ENCODE data around the gene C16orf96.
"Not testable (repeated sequence)": the region's sequence is repeated elsewhere in the genome, so short reads cannot be mapped to it uniquely, and the experiment has no call there.

The C16orf96 gene

DNA sequence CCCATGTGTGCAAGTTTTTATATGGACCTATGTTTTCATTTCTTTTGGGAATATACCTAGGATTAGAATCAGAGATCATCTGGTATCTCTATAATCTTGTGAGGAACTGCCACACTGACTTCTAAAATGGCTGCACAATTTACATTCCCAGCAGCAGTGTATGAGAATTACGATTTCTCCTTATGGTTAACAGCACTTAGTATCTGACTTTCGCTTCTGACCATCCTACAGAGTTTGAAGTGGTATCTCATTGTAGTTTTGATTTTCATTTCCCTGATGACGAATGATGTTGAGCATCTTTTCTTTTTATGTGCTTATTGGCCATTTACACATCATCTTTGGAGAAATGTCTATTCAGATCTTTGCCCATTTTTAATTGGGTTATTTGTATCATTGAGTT, 10.0 kb downstream of the C16orf96 start:
- no peak for DNase-seq

DNA sequence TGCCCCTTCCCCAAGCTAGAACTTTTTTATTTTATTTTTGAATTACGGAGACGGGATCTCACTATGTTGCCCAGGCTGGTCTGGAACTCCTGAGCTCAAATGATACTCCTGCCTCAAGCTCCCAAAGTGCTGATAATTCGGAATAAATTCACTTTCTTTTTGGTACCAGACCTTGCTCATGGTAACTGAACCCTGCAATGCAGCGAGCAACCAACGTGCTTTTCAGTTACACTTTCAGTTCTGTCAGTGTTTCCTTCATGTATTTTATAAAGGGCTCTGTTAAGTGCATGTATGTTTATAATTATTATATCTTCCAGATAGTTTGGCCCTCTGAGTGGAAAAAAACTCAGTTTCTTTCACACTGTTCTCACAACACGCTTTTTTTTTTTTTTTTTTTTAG, 13.9 kb downstream of the C16orf96 start:
- DNase-seq: no peak

DNA sequence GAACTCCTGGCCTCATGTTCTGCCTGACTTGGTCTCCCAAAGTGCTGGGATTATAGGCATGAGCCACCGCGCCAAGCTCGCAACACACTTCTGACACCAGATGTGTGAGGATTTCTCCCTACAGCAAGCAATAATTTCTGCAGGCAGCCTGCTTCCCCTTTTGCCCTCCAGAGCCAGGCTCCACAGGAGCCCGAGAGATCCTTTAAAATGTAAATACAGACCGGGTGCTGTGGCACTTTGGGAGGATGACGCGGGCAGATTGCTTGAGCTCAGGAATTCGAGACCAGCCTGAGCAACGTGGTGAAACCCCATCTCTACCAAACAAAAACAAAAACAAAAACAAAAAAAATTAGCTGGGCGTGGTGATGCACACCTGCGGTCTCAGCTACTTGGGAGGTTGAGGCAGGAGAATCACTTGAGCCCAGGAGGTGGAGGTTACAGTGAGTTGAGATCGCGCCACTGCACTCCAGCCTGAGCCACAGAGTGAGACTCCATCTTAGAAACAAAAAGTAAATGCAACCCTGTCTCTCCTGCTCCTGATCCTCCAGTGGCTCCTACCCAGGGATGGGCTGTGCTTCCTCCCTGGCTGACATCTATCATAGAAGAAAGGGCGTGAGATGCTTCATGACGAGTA, 14.7 kb downstream of the C16orf96 start:
- no peak for DNase-seq

DNA sequence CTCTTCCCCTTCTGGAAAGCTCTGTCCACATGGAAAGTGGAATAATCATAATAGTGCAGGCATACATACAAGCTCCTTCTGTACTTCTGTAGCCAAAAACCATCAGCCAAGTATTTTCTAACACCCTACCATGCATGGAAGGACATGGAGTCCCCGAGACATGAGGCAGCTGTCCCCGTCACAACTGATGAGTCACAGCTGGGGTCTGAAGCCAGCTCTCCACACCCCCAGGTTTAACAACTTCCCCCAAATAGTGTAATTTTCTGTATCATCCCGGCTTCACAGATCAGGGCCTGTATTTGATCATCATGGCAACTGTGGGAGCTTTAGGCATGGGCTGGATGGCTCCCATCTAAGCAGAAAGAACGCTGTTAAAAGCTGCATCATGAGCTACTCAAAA, 16.6 kb downstream of the C16orf96 start:
- DNase-seq: no peak

DNA sequence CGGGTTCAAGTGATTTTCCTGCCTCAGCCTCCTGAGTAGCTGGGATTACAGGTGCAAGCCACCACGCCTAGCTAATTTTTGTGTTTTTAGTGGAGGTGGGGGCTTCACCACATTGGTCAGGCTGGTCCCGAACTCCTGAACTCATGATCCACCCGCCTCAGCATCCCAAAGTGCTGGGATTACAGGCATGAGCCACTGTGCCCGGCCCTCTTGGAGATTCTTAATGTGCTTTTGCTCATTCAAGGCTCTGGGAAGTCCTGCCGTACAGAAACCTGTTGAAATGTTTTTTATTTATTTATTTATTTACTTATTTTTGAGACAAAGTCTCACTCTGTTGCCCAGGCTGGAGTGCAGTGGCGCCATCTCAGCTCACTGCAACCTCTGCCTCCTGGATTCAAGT, 17.8 kb downstream of the C16orf96 start:
- DNase-seq: not testable (repeated sequence)

DNA sequence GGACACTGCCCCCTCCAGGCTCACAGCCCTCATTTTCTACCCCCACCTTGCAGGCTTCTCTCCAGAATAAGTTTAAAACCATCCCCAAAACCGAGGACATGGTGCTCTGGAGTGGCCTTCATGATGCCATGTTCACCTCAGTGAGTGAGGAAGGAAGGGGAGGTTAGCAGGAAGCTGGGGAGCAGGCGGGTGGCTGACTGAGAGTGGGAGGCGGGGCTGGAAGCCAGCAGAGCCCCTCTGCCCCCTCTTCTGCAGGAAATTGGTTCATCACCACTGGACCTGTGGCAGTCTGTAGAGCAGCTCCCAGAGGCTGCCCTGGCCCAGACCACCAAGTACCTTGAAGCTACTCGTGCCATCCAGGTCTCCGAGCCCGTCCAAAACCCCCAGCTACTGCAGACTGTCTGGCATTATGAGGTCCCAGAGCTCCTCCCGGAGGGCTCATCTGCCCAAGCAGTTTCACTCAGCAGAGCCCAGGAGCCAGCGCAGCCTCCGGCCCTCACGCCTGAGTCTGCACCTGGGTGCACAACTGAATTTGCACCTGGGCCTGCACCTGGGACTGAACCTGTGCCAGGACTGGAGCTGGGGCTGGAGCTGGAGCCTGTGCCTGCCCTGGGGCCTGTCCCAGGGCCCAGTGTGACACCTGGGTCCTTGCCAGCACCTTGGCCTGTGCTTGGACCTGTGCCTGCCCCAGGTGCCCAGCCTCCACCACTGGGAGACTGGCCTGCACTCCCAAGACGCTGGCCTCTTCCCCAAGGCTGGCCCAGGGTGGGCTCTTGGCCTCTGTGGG, 19.0 kb downstream of the C16orf96 start:
- no peak for DNase-seq

DNA sequence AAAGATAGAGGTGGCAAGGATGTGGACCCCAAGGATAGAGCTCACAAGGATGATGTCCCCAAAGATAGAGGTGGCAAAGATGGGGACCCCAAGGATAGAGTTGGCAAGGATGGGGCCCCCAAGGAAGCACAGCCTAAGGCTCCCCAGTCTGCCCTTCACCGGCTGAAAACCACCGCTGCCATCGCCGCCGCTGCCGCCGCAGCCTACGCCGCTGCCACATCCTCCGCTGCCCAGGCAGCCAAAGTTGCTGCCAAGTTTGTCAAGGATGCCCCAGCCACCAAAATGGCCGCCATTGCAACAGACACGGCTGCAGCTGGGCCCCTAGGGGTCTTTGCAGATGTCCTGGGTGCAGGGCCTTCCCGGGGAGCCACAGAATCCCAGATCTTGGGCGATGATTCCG, 19.9 kb downstream of the C16orf96 start:
- no peak for DNase-seq

DNA sequence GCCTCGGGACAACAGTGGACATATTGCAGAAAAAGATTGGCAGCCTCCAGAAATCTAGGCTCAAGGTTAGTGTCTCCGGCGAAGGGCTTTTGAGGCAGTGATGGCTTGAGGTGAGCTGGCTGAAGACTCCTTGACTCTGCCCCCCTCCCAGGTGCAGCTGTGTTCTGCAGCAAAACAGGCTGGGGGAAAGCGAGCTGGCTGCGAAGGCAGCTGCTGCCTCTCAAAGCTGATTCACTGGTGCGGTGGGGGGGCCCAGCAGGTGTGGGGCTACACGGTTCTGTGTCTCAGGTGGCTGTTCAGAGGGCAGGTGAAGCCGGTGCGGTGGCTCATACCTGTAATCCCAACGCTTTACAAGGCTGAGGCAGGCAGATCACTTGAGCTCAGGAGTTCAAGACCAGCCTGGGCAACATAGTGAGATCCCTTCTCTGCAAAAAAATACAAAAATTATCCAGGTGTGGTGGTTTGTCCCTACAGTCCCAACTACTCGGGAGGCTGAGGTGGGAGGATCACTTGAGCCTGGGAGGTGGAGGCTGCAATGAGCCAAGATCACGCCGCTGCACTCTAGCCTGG, 22.9 kb downstream of the C16orf96 start:
- DNase-seq: no peak

DNA sequence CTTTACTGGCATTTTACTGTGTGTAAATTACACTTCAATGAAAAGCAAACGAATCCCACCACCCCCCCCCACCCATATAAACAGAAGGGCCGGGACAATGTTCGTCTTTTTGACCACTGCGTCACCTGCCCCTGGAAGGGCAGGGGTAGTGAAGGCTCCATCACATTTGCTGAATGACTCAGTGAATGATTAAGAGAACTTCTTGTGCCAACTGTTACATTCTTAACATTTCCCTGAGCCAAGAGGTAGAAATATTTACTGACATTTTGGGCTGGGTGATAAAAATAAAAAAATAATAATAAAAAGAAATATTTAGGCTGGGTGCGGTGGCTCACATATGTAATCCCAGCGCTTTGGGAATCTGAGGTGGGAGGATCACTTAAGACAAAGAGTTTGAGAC, 24.1 kb downstream of the C16orf96 start:
- no peak for DNase-seq

DNA sequence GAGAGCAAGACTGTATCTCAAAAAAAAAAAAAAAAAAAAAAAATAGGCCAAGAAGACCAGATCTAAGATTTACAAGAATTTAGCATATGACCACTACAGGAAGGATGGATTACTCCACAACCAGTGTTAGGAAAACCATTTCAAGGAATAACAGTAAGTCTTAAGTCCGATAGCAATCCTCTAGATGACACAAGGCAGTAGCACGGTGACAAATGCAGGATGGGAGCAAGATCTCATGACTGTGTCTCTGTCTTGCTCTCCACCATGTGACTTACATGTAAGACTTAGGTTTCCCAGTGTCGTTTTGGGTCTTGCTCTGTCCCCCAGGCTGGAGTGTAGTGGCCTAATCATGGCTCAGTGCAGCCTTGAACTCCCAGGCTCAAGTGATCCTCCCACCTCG, 27.8 kb downstream of the C16orf96 start:
- no peak for DNase-seq

DNA sequence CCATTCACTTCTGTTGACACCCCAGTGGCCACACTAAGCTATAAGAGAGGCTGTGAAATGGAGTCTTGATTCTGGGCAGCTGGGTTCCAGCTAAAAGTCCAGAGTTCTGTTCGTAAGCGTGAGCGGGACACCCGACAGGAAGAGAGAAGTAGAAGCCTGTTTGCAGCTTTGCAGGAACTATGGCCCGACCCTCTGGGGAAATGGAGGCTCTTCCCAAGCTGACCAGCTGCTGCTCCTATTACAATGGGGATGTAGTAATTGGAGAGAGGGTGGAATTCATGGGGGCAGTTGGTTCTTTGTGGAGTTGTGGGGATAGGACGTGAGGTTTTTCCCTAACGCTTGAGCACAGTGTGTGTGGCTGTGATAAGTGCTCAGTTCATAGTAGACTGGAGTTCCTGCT, 30.2 kb downstream of the C16orf96 start:
- DNase-seq: no peak

DNA sequence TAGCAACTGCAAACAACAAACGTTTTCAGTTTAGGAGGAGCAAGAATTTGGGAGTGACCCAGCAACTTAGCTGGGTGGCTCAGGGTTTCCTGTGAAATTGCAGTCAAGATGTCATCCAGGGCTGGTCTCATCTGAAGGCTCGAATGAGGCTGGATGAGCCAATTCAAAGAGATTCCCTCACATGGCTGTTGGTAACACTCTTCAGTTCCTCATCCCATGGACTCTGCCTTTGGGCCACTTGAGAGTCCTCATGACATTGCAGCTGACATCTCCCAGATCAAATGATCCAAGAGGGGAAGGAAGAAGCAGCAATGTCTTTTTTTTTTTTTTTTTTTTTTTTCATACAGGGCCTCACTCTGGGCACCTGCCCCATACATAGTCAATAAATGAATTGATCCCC, 32.2 kb downstream of the C16orf96 start:
- DNase-seq: no peak

DNA sequence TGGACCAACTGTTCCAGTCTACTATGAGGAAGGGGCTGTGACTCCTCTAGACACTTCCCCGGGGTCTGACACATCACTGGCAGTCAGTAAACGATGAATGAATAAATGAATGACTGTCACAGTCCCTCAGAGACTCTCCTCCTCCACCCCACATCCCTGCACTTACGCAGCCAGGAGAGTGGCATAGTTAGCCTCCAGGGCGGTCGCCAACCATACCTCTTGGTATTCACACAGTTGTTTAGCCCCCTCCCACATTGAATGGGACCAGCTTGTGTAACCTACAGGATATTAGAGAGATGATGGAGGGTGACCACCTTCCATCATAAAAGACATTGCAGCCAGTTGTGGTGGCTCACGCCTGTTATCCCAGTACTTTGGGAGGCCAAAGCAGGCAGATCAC, 32.8 kb downstream of the C16orf96 start:
- no peak for DNase-seq

DNA sequence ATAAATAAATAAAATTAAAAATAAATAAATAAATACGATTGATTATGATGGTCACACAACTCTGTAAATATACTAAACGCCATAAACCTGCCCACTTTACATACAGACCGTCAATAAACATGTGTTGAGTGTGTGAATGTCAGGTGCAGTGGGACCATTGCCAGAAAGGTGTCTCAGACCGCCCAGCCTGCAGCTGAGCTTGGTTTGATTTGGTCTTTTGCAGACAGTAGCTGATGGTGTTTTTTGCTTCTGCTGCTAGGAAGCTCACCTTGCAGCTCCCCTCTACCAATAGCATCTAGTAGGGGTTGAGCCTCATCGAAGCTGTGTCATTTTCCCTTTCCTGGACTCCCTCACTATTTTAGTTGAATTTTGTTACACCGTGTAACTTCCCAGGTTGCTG, 35.1 kb downstream of the C16orf96 start:
- no peak for DNase-seq

DNA sequence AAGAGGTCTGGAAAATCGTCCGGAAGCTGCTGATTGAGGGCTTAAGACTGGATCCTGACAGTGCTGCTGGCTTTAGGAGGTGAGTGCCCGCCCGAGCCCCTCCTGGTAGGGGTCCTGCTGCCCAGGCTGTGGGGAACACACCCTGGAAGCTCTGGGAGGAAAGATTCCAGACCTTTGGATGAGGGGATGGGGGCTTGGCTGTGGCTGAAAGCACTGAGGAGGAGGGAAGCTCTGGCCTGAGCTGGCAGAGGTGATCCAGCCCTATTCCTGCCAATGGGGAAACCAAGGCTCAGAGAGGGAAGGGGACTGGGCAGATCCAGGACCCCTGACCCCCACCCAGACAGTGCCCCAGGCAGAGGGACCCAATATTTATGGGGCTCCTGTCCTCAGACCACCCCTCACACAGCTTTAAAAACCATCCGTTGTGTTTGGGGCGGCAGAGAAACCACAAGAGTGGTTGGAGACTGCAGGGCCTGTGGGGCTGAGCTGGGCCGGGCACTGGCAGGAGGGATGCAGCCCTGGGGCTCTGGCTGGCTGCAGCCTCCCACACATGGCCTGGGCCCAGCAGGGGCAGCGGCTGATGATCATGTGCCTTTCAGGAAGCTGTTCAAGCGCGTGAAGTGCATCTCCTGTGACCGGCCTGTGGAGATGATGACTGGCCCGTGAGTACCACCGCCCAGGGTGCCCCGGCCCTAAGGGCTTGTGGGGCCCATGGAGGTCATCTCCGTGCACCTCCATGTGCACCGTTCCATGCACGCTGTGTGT, 35.7 kb downstream of the C16orf96 start:
- DNase-seq: no peak

DNA sequence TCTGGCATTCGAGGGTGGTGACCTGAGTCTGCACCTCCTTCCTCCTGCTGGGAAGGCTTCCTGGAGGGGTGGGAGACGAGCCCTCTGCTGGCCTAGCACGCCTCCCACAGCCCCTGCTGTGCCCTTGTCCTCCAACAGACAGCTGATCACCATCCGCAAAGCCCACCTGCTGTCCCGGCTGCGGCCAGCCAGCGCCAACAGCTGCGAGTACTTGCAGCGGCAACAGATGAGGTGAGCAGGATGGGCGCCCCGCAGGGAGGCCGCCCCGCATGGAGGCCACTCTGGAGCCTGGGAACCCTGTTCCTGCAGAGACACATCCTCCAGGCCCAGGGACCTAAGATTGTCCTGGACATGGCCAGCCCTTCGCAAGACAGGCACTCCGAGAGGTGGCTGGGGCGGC, 36.9 kb downstream of the C16orf96 start:
- DNase-seq: no peak

DNA sequence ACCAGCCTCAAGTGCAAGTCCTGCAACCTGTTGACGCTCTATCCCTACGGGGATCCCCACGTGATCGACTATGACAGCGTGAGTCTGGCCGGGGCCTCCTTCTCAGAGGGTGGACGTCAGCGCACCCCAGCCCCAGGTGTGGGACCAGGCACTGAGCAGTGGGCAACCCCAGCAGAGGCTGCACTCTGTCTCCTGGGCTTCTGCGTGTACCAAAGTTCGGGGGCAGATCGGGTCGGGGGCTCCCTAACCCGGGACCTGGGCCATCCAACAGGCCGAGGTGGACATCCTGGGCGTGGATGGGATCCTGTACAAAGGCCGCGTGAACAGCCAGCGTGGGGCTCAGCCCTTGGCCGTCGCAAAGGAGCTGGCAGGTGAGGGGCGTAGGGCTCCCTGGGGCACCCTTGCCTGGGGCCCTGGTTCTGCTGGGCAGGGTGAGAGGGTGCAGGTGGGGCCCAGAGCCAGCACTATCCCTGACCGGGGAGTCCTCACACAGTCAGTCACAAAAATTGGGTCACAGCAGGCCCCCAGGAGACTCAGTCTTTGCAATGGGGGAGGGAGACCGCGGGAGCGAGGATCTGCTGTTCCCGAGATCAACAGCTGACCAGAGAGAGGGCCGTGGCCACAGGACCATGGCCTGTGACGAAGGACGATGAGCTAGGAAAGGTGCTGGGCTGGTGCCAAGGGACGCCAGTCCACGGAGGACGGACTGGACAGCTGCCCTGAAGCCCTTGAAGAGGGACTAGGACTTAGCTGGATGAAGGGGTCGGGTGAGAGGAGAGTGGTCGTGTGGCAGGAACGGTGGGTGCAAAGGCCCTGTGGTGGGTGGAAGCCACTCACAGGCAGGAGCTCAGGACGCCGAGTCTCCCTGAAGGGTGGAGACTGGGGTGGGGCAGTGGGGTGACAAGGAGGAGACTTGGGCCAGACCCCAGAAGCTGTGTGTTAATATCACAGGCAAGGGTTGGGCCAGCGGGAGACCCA, 38.6 kb downstream of the C16orf96 start:
- DNase-seq: no peak

DNA sequence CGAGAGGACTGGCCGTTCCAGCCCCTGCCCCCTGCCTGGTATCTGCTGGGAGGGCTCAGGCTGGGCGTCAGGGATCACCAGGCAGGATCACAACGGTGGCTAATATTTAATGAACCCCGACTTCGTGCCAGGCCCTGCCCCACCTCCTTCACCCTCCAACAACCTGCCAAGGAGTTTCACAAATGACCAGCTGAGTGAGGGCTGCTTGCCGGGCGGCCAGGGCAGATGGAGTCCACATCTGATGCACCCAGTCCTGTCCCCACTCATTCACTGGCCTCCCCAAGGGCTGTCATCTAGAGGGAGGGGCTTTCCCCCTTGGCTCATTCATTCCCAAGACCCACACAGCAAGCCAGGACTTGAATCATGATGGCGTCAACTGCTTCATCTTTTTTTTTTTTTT, 41.0 kb downstream of the C16orf96 start:
- DNase-seq: peak in 1 of 2 experiments; percentile 45

DNA sequence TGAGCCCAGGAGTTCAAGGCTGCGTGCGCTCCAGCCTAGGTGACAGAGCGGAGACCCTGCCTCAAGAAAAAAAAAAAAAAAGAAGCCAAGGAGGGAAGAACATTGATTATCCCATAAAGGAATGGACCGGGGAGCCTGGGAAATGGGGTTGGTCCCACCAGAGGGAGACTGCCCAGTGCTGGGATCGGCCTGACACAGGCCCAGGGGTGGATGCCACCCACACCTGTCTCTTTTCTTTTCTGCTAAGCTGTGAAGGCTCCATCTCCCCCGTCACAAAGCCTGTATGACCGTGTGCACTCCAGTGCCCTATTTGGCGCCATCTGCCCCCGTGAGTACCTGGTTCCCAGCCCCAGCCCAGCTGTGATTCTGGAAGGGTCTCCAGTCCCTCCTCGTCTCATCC, 42.9 kb downstream of the C16orf96 start:
- no peak for DNase-seq

DNA sequence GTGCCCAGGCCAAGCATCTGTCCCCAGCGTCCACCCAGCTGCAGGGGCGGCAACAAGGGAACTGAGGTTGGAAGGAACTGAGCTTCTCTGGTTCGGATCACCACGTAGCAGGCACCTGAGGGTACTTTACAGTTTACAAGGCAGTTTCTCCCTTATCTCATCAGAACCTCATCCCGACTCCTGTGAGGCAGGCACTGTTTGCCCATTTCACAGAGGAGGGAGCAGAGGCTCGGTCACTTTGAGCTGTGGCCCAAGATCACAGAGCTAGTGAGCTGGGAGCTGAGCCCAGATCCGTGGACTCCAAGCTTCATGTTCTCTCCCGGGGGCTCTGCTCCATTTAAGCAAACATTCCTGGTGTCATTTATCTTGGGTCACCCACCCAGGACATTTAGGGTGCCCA, 43.4 kb downstream of the C16orf96 start:
- DNase-seq: no peak

DNA sequence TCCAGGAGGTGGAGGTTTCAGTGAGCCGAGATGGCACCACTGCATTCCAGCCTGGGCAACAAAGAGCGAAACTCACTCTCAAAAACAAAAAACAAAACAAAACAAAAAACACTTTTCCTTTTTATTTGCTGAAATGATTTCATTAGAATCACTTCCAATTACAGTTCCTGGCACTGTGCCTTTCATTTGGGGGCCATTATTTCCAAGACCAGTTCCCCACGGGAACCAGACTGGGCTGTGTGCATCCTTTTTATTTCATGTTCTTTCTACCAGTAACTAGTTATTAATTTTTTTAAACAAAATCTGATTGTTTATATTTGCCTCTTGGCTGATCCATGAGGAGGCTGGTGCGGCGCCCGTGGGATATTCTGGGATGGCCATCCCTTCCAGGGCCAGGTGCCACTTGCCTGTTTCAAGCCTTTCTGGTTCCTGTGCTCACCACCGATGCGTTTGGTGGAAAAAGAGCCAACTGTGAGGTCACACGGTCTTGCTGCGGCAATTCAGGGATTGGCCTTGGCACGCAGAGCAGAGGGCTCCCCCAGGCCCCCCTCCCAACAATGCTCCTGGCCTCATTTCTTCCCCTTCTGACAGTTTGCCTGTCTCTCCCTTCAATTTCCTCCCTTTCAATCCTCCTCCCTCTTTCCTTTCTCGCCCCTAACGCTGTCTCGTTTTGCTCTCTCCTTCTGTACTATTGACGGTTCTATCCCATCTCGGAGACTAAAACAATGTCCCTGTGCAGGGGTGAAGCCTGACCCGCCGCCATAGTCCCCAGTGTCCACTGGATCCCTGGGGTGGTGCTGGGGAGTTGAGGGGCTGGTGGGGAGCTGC, 45.1 kb downstream of the C16orf96 start:
- peak; percentile 23 to 41 for DNase-seq

DNA sequence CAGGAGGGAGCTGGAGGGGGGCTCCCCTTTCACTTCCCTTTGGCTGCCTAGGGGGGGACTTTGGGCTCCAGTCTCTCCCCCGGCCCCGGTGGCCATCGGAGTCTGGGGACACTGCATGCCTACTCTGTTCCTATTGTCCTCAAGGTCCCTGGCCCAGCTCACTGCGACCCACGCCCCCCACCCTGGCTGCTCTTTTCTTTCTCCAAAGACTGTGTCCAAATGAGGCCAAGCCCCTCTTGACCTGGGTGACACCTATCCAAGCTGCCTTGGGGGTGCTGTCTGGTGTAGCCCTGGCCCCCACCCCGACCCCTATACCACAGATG, 45.7 kb downstream of the C16orf96 start:
- DNase-seq: no peak
